GM12891 (cell line): ENCODE measurements around the gene TIAM2.

Experiments used
- PAX5 ChIP-seq: IDR thresholded peaks from 2 replicates; pipeline ENCODE4 v1.6.1; 2011; ENCODE audit warnings: low read length, moderate library complexity, mild to moderate bottlenecking; ENCODE audit not compliant: insufficient read depth, severe bottlenecking
- POLR2A ChIP-seq: IDR thresholded peaks from 2 replicates; pipeline ENCODE4 v1.6.1; 2011; ENCODE audit warnings: low read depth, low read length, control low read depth
- POLR2AphosphoS5 ChIP-seq: IDR thresholded peaks from 2 replicates; pipeline ENCODE4 v1.6.1; 2011; ENCODE audit warnings: low read depth, low read length, control low read depth
- POU2F2 ChIP-seq: IDR thresholded peaks from 2 replicates; pipeline ENCODE4 v1.6.1; 2011; ENCODE audit warnings: low read depth, mild to moderate bottlenecking, control low read depth, low read length, moderate library complexity
- SPI1 ChIP-seq: IDR thresholded peaks from 2 replicates; pipeline ENCODE4 v1.6.1; 2011; ENCODE audit warnings: low read depth, low read length, control low read depth
- TAF1 ChIP-seq: IDR thresholded peaks from 2 replicates; pipeline ENCODE4 v1.6.1; 2011; ENCODE audit warnings: low read depth, low read length, control low read depth

DNA sequence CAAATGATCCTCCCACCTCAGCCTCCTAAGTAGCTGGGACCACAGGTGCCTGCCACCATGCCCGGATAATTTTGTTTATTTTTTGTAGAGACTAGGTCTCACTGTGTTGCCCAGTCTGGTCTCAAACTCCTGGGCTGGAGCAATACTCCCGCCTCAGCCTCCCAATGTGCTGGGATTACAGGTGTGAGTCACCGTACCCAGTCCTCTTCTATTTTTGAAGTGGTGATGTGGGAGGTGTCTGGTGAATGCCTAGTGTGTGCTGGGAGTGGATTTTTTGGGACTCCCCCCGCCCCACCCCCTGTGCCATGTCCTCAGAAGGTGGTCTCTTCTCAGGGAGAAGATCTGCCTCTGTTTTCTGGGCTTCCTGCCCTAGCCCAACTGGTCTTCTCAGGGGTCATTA lies 220.8 kb downstream of the TIAM2 start:
- TF ChIP-seq POLR2A (no peak), POLR2AphosphoS5 (no peak), POU2F2 (no peak), TAF1 (no peak), SPI1 (no peak), PAX5 (no peak)
